KBM-7 (cell line): Measurements from ENCODE around the gene SLC24A3.

ENCODE experiments used
- DNase-seq: peaks from one replicate; pipeline ENCODE4 v3.0.0-alpha.2; 2015
- in situ Hi-C: fragments of 300-500 bp; cut with MboI; formaldehyde crosslinking; loops from 2 replicates; pipeline ENCODE4 v1.14.3; 2020; ENCODE audit warnings: low sequenced_read_pairs, low pct_unique_long_range_greater_than_20kb, mixed read lengths

Gene SLC24A3

DNA sequence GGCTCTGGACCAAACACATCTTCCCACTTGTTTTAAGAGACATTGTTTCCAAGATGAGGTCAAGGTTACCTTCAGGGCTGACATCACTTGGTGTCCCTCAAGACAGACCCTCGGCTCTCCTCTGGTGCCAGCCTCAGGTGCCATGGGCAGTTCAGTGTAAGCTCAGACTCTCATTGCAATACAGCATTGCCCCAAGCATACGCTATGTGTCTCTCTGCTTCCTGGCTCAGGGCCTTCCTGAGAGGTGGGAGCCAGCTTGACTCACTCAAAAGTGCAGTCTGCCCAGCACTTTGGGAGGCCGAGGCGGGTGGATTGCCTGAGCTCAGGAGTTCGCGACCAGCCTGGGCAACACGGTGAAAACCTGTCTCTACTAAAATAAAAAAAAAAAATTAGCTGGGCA, 51.7 kb downstream of the SLC24A3 start:
- no peak for DNase-seq
- in situ Hi-C loops, result no loop called here

DNA sequence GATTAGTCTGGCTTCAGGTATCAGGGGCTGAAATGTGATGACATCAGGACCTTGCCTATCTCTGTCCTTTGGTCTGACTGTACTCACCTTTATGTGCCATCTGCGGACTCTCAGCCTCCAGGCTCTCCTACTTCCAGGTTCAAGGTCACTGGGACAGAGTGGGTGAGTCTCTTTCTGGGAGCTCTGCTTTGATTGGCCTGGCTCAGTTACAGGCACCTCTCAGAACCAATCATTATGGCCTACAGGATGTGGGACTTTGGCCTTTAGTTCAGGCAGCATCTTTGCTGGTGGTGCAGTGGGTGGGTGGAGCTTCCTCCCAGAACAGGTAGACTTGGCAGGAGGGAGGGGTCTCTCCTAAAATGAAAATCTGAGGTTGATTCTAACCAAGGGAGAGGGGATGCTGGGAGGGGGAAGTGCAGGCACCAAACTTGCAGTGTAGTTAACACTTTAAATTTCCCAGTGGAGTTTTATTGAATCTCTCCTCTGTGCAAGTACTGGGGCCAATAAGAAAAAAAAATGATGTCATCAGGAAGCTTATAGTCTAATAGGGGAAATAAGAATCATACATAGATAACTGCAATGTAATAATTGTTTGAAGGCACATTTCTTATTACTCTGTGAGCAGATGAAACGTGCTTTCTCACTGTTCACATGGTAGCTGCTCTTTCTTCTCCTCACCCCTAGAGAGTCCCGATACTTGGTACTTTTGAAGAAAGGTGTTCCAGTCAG, 53.4 kb downstream of the SLC24A3 start:
- in situ Hi-C loops, result no loop called here
- DNase-seq, result no peak

DNA sequence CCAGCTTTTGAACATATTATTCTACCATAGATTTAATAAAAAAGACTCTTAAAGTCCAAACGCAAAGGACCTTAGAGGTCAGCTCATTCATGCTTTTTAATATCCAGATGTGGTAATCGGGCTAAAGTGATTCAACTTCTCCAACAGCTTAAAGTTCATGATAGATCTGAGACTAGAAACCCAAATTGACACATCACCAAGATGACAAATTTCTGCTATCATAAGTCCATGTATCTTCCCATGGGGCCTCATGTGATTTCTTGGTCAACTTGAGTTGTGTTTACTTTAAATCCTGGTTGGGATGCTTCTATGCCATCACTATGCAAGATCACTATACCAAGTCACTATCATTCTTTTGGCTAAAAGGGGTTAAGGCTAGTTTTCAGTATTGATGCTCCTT, 56.0 kb downstream of the SLC24A3 start:
- in situ Hi-C loops, result no loop called here
- DNase-seq, result no peak

DNA sequence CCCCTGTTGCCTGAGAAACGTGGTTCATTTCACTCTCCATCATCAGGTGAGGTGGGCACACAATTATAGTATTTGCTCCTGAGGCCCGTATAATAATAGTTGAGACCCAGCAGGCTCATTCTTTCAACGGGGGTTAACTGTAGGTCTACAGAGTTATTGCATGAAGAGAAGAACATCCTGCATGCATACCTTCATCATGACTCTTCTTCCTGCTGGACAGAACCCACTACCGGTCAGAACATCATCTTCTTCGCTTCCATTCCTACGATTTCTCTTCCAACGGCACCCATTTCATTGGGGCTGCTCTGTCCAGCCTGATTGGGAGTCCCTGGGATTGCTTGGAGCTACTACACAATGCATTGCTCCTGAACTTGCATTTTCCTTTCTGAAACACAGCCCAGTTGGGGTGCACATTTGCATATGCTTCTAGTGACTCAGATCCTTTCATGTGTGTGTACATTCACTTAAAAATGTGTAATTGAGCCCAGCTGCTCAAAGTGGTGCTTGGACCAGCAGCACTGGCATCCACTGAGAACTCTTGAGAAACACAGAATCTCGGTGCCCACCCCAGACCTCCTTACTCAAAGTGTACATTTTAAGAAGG, 57.4 kb downstream of the SLC24A3 start:
- in situ Hi-C loops, result no loop called here
- no peak for DNase-seq

DNA sequence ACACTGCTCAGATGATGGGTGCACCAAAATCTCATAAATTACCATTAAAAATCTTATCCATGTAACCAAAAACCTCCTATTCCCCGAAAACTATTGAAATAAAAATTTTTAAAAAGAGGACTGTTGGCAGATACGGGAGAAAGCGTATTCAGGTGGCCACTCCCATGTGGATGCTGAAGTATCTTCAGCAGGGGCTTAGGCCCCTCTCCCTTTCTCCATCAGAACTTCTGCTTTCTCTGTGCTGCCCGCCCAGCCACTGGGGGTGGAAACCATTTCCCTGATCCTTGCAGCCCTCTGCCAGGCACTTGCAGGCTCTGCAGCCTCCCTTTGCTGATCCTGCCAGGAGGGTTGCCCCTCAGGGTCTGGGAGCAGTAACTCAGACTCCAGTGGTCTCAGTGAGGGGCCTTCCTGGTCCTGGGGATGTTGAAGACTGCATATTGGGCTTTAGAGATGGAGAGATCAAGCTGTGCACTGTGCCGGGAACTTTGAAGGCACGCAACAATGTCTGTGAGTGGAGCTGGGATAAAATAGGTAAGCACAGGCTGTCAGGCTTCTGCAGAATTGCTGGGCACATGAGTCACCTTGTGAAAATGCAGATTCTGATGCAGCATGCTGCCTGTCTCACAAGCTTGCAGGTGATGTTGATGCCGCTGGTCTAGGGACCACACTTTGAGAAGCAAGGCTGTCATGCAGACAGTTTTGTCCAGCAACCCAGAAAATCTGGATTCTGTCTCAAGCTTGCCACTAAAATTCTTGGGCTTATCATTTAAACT, 59.6 kb downstream of the SLC24A3 start:
- DNase-seq, result no peak
- in situ Hi-C loops, result no loop called here

DNA sequence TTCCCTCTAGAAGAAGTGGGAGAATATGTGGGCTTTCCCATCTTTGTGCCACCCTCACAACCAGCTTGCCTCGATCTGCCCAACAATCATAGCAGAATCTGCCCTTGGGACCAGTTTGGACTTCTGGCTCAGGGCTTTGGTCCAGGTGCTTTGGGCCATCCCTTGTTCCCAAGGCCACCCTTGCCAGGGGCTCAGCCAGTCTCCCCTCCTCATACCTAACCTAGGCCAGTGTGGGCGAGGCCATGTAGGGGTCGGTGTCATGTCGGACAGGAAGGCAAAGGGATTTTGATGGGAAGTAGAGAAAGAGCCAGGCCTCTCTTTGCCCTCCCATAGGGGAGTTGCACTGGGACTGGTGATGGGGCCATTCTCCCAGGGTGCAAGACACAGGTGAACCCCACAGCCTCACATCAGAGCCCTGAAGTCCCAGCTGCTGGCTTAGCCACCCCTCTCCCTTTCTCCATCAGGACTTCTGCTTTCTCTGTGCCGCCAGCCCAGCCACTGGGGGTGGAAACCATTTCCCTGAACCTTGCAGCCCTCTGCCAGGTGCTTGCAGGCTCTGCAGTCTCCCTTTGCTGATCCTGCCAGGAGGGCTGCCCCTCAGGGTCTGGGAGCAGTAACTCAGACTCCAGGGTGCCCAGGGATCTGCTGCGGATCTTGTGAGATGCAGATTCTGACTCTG, 60.7 kb downstream of the SLC24A3 start:
- in situ Hi-C loops, result no loop called here
- no peak for DNase-seq

DNA sequence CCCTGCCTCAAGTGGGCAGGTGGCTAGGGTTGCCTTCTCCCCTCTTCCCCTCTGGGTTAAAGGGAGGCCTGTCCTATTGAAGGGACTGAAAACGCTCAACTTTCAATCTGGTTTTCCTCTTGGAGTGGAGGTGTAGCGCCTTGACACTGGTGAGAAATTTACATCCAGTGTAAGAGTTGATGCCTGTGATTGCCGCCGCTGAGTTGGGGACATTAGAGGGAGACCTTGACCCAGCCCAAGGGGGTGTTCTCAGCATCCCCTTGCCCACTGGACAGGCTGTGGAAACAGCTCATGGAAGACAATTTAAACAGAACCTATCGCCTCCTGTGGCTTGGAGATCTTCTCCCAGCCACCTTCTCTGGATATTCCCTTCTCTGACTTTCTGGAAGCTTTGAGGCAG, 61.6 kb downstream of the SLC24A3 start:
- DNase-seq, result no peak
- in situ Hi-C loops, result no loop called here

DNA sequence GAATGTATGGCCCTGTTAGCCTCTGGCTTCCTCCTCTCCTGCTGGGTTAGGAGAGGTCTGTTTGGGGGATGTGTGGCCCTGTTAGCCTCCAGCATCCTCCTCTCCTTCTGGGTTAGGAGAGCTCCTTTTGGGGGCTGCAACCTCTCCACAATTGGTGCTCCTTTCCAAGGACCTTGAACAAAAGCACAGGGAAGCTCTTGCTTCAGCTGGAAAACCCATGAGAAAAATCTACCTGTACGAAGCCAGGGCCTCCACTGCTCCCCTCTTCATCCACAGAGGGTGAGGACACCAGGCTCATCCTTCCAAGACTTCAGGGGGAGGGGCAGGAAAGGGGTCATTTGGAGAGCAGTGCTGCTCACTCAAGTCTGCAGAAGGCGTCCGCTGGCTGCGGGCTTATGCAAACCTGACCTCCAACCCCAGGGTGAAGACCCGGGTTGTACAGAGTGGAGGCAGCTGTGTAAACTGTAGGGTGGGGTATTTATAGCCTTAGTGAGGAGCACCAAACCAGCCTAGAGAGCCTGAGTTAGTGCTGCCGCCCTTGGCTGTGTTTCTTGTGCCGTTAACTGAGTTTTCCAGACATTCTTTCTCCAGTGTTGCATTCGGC, 62.1 kb downstream of the SLC24A3 start:
- in situ Hi-C loops, result loop anchor here (25.0 kb wide), 1 partner anchor 113 kb away; no protein-coding TSS in a partner anchor
- DNase-seq, result no peak

DNA sequence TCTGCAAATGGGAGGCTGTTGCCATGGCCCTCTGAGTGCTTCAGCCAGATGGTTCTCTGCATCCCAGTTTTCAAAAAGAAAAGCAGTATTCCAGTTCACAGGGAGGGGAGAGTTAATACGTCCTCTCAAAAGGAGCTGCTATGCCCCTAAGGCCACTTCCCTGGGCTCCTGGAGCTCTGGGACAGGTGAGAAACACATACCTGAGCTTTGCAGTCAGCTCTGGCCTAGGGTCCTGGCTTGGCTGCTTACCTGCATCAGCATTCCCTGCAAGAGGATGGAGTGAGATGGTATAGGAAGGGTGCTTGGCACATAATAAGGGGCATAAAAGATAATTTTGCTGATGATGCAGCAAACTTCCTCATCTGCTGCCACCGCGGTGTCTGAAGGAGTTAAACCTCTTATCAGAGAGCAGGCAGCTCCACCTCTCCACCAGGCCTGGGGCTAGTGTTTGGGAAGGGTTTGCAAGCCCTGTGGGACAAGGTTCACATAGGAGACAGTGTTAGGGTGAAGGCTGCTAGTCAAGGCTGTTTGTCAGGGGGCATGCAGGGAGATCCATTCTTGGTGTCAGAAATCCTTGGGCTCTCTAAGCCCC, 62.7 kb downstream of the SLC24A3 start:
- in situ Hi-C loops, result loop anchor here (25.0 kb wide), 1 partner anchor 112 kb away; no protein-coding TSS in a partner anchor
- DNase-seq, result no peak

DNA sequence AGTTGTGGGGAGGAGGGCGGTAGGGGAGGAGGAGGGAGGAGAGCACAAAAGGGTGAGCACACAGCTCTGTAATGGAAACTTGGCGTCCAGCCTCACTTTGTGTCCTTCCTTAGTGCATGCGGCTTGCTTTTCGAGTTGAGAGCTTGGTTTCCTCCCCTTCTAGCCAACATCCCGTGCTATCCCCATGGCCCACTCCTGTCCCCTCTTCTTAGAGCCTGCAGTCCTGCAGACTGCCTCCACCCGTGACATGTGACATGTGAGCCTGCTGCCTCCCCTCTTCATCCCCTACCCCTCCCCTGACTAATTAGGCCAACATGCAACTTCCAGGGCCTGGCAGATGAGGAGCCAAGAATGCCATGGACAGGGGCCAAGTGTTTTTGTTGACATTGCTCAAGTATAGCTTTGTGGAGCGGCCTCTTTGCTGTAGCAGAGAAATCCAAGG, 63.2 kb downstream of the SLC24A3 start:
- DNase-seq, result no peak
- in situ Hi-C loops, result loop anchor here (25.0 kb wide), 1 partner anchor 112 kb away; no protein-coding TSS in a partner anchor

DNA sequence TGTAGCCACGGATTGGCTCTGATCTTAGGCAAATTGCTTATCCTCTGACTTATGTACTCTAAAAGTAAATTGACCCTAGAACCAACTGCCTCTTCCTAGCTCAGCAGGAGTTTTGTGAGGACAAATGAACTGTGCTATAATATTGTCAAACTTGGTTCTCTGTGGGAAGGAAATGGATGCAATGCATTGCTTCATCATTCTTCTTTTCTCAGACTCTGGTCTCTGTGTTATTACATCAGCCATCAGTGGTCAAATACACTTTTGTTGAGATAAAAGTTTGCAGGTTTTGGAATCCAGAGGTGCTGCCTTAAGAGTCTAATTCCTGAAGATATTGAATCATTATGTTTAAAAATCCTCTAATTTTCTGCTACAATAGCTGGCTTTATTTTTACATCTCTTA, 64.9 kb downstream of the SLC24A3 start:
- DNase-seq, result no peak
- in situ Hi-C loops, result loop anchor here (25.0 kb wide), 1 partner anchor 110 kb away; no protein-coding TSS in a partner anchor

DNA sequence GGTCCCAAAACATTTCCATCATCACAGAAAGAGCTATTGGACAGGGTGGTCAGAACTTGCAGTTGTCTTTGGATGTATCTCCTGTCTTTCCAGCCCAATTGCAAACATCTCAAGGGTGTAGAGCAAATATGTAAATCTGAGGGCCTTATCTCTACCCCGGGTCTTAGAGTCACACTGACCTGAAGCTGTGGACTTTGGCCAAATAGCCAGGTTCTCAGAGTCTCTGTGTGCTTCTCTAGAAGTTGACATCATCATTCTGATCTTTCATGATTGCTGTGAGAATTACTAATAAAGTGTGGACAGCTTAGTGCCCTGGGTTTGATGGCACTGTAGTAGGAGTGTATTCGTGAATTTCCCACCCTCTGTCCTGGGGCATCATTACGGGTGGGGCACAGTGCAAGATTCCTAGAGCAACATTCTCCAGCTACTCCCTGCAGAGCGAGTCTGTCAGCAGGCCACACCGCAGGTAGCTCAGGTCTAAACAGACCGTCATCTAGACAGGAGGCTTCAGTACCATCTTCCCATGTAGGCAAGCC, 71.1 kb downstream of the SLC24A3 start:
- DNase-seq, result no peak
- in situ Hi-C loops, result loop anchor here (25.0 kb wide), 1 partner anchor 104 kb away; no protein-coding TSS in a partner anchor

DNA sequence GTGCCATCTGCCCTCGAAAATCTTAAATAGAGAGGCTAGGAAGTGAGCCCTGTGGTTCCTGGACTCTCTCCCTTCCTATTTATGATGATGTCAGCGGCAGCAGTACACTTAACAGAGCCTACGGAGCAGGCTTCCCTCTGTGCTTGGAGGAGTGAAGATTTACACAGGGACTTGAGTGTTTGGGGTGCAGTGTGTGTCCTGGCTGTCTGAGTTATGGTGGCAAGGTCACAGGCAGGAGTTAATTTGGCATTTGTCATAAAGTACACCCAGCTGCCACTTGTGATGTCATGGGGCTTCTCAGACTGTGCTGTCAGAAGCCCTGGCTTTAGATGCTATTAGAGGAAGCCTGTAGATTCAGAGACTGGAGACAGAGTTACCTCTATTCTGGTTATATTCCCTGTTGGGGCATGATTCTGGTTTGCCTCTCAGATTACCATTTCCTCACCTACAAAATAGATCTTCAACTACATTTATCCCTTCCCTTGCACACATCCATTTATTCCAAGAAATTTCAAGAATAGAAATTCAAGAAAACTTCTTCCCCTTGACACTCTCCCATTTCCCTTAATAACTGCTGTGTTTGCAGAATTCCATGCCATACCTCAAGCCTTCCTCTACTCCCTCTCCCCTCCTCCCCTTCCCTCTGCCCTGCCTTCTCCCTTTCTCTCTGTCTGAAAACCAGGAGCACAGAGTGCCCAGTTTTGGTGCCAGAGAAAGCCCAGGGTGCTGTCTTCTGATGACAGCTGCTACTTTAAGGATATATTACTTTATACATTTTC, 72.1 kb downstream of the SLC24A3 start:
- in situ Hi-C loops, result loop anchor here (25.0 kb wide), 1 partner anchor 103 kb away; no protein-coding TSS in a partner anchor
- DNase-seq, result no peak

DNA sequence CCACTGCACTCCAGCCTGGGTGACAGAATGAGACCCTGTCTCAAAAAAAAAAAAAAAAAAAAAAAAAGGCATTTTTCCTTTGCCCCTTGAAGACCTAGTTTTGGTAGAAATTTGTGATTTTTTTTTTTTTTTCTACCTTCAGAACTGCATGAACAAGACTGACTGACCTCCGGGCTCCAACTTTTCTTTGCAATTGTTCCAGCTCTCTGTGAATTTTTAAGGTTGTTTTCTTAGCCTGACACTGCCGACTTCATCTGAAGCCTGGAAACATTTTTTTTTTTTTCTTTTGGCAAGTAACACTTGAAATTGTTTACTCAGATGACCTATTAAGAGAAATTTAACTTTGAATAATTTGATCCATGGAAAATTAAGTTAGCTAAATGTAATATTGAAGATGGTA, 73.0 kb downstream of the SLC24A3 start:
- DNase-seq, result no peak
- in situ Hi-C loops, result loop anchor here (25.0 kb wide), 1 partner anchor 102 kb away; no protein-coding TSS in a partner anchor

DNA sequence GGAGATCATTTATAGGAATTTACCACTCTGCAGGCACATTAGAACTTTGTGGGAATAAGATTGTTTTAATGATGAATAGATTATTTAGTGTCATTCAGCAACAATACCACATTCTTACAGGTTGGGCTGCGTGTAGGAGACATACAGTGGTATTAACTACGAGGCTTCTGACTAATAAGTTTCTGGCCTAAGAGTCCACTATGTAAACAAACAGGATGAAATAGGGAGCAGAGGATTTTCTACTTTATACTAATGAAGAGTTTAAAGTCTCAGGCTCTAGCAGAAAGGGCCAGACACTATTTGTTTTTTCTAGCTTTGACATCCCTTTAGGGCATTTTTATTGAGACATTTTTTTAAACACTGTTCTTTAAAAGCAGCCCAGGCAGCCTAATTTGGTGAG, 75.6 kb downstream of the SLC24A3 start:
- DNase-seq, result no peak
- in situ Hi-C loops, result loop anchor here (25.0 kb wide), 1 partner anchor 99 kb away; no protein-coding TSS in a partner anchor

DNA sequence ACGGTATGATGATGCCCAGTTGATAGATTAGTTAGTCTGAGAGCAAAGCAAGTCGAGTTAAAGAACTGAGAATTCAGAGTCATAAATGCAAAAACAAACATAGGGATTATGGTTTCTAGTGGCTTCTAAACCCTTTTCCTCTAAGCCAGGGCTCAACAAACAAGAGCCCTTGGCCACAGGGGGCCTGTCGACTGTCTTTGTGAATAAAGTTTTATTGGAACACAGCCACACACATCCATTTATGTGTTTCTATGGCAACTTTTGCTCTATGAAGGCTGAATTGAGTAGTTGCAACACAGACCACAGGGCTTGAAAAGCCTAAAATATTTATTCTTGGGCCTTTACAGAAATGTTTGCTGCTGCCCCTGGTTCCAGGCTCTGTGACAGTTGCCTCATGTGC, 76.2 kb downstream of the SLC24A3 start:
- DNase-seq, result no peak
- in situ Hi-C loops, result loop anchor here (25.0 kb wide), 1 partner anchor 99 kb away; no protein-coding TSS in a partner anchor

DNA sequence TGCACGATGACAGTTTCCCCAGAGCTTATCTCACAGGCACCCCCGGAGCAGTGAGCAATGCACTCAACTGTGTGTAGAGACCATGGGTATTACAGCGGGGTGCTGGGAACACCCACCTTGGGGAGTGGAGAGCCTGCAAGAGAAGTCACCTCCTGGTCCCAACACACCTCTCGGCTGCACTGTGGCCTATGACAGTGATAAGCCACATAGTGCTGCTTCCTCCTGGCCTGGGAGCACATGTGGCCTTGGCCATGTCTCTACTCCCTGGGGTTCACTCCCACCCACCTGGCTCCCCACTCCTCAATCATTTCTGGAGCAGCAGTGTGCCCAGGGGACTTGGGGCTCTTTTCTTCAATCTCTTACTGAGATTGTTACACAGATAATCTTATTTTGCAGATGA, 77.0 kb downstream of the SLC24A3 start:
- DNase-seq, result no peak
- in situ Hi-C loops, result loop anchor here (25.0 kb wide), 1 partner anchor 98 kb away; no protein-coding TSS in a partner anchor
